ENCODE data around the gene NUP42.
A peak's percentile ranks its signal among the peaks of the same experiment; 100 is the strongest.

Gene NUP42

DNA sequence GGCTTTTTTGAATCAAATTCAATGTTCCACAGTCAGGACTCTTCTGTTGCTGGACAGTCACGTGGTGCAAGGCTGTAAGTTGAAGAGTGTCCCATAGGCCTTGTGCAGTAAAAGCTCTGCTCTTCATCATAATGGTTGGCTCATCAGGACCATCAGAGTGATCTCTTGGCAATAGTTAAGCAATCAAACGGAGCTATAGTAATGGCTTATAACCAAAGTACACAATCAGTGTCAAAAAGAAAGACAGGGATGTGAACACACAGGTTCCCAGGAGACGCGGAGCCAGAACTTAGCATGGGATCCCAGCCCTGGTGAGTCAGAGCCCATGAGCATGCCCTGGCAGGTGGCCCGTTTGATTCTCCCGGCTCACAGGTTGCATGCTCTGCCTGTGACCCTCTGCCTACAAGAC, 54.0 kb downstream of the NUP42 start:
- no peak for DNase-seq (ENCODE audit: low spot score)

DNA sequence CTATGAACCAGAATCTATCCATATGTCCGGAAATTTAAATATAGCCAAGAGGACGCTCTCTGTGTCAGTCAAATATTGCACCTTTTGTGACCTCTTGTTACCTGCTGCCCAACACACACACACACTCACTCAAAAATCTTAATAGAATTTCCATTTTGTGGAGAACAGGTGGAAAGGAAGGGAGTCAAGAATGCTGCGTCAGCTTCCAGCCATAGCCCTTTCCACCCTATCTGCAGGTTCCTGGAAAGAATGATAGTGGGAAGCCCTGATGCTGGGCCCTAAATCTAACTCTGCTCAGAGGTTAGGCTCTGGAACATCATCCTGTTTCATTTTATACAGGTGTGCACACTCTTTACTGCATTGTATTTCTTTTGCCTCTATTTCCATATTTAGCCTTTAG, 55.2 kb downstream of the NUP42 start:
- no peak for DNase-seq (ENCODE audit: low spot score)

DNA sequence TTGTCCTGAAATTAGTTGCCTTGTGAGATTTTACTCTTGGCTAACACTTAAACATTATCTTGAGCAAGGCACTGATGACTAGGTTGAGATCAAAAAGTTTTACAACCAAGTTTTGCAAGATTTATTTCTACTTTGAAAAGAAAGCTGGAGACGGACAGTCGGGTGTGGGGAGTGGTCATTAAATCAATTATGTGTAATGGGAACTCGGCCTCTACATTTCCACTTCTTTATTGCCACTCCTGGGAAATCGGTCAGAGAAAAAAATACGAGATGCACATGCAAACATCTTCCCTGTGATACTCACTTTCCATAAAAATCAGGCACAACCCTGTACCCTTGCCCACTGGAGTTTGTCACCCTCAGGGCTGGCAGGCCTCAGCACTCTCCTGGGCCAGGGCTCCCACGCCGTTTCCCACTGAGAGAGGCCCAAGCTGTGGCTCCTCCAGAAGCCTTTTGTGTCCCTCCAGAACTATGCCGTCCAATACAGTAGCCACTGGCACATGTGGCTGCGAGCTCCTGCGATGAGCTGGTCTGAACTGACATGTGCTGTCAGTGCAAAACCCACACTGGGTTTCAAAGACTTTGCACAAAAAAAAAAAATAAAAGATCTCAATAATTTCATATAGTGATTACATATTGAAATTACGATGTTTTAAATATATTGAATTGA, 57.3 kb downstream of the NUP42 start:
- DNase-seq (ENCODE audit: low spot score) = no peak

DNA sequence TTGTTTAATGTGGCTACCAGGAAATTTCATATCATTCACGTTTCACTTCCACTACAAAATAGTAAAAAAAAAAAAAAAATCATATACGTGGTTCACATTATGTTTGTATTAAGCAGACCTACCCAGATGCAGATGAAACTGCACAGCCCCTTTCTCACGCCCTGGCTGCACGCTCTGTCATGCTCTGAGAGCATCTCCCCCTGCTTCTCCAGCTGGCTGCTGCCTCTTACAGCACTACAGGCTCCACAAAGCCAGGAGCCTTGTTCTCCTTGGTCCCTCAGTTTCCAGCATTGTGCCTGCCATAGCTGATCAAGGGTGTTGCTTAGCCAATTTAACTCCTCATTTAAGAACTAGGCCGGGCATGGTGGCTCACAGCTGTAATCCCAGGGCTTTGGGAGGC, 57.9 kb downstream of the NUP42 start:
- DNase-seq (ENCODE audit: low spot score) = no peak

DNA sequence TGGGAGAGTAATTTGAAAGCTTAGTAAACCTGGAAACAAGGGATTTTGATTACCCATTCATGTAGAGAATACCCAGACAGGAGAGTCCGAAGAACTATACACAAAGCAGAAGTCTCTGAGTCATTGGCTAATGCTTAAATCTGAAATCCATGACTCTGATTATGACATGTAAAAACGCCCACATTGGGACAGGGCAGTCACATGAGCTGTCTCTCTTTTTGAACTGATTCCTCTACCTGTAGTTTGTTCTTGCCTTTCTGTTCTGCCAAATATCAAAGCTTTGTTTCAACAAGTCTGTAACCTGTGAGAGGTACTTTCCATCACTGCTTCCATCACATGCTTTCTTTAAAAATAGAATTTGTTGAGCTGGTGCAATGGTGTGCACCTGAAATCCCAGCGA, 60.5 kb downstream of the NUP42 start:
- no peak for DNase-seq (ENCODE audit: low spot score)

DNA sequence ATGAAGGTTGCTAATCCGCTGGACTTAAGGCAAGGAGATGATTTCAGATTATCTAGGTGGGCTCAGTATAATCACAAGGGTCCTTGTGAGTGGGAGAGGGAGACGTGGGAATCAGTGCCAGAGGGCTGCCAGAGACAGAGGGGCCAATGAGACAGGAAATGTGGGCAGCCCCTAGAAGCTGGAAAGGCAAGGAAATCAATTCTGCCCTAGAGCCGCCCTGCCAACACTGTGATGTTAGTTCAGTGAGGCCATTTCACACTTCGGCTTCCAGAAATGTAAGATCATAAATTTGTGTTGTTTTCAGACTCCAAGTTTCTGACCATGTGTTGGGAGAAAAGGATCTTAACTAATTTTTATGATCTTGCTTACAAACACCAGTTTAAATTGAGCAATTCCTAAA, 61.1 kb downstream of the NUP42 start:
- no peak for DNase-seq (ENCODE audit: low spot score)

DNA sequence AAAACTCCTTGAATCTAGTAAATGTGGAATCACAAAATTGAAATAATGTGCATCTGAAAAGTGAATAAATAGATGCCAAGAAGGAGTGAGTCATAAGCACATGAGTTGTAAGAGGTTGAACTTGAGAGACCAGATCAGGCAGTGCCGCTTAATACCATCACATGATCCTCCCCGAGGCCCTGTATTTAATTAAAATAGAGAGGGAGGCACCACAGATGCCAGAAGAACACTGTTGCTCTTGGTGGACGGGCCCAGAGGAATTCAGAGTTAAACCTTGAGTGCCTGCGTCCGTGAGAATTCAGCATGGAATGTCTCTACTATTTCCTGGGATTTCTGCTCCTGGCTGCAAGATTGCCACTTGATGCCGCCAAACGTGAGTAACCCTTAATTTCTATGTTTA, 64.7 kb downstream of the NUP42 start, which contains the start of gene GPNMB:
TSS of gene GPNMB (plus strand) at position 221 of the 400 bp plus-strand sequence. CDS start at position 304, 83 bp downstream.
- DNase-seq (ENCODE audit: low spot score) = no peak

DNA sequence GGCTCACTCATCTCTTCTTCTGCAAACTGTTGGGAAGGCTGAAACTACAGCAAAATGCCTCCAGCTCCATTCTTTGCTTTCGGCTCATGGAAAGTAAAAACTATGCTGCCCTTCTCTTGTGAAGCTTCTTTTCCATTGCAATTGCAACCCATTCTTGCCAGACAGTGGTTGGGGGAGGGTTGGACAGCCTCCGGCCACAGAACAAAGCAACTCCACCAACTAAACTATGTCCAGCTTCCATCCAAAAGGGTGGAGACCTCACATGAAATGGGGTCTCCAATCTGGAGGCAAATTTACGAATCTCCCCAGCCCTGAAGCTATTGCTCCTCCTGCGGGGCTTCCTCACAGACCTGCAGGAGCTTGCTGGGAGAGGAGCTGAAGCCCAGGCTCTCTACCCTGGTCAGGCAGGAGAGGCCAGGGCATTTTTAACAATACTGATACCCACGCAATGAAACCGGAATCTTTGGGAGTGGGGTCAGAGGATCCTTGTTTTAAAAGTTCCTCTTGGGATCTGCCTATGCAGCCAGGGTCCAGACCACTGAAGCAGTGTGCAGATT, 65.3 kb downstream of the NUP42 start:
- no peak for DNase-seq (ENCODE audit: low spot score)

DNA sequence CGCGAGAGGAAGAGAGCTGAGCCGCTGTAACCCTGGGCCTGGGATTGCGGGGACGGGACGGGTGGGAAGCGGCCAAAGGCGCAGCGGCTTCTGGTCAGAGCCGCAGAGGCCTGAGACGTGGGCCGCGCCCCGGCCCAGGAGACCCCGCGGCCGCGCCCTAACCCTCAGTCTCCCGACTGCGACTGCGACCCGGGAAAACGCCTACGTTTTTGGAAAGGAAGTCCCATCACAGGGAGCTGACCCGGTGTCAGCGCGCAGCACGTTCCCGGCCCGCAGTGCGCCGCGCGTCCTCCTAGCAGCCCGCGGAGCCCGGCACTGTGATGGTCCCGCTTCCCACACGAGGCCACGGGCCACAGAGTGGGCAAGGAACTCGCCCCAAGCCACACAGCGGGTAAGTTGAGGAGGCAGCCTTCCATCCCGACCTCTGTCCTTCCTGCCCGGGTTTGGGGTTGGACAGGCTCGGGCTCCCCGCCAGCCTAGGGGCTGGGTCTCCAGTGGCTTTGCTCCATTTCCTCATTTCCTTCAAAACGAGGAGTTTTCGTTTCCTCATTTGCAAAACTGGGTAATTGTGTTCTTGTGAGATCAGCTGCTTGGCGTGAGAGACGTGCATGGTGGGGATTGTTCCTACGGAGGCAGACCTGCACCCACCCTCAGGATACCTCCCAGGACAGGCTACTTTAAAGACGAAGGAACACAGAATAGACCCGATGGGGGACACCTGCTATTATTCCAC, 65.9 kb downstream of the NUP42 start:
- DNase-seq (ENCODE audit: low spot score) = peak; percentile 57

DNA sequence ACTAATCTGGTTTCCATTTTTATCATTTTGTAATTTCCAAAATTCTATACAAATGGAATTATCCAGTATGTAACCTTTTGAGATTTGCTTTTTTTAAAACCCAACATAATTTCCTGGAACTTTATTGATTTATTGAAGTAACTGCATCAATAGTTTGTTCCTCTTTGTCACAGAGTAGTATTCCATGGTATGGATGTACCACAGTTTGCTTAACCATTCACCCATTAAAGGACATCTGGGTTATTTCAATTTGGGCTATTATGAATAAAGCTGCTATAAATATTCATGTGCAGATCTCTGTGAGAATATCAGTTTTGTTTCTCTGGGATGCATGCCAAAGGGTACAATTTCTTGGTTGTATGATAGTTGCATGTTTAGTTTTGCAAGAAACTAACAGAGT, 67.6 kb downstream of the NUP42 start:
- no peak for DNase-seq (ENCODE audit: low spot score)
